K562 (cell line): ENCODE data around the gene MAL. TPM values are rescaled to one million over a fixed set of nuclear protein-coding genes. Genes with fewer than 3 reads are reported as not detected.

ENCODE experiments used
- CAMTA2 ChIP-seq: fragments of 250-450 bp; sonication (Bioruptor Pico); conservative IDR thresholded peaks from 2 replicates; pipeline ENCODE4 v1.5.1; 2022
- CBX3 ChIP-seq, 2 experiments: IDR thresholded peaks; 1 replicate in 1 of 2; 2 replicates in 1 of 2; pipeline ENCODE4 v1.6.1; 2012; ENCODE audit warnings: inconsistent platforms in 2 of 2, low read length in 2 of 2, borderline replicate concordance in 1 of 2, control low read depth in 1 of 2
- CCNT2 ChIP-seq: IDR thresholded peaks from 2 replicates; pipeline ENCODE4 v1.6.1; 2011; ENCODE audit warnings: borderline replicate concordance, low read depth, mild to moderate bottlenecking, moderate library complexity, mixed read lengths, low read length; ENCODE audit not compliant: insufficient read length; ENCODE audit errors: extremely low read depth
- CHD4 ChIP-seq: fragments of 200-600 bp; sonication (generic); IDR thresholded peaks from 3 replicates; pipeline ENCODE4 v1.6.1; 2012; ENCODE audit warnings: low read depth, mild to moderate bottlenecking, mixed read lengths, low read length, inconsistent platforms; ENCODE audit not compliant: insufficient read depth, insufficient replicate concordance, poor library complexity, severe bottlenecking
- CREM ChIP-seq: IDR thresholded peaks from 2 replicates; pipeline ENCODE4 v1.6.1; 2014; ENCODE audit warnings: antibody characterized with exemption, low read depth
- FOSL1 ChIP-seq: fragments of 200-800 bp; sonication (Bioruptor generic); conservative IDR thresholded peaks from 2 replicates; pipeline ENCODE4 v1.6.1; 2016; ENCODE audit warnings: missing genetic modification characterization, missing compliant biosample characterization
- HNRNPLL ChIP-seq: fragments of 200-400 bp; formaldehyde crosslinking; IDR thresholded peaks from 2 replicates; pipeline ENCODE4 v1.6.1; 2017; ENCODE audit warnings: low read length, low read depth, mild to moderate bottlenecking; ENCODE audit not compliant: poor library complexity, severe bottlenecking
- IFI16 ChIP-seq: fragments of 250-450 bp; sonication (Bioruptor Pico); IDR thresholded peaks from 2 replicates; pipeline ENCODE4 v2.1.2; 2022; ENCODE audit warnings: mild to moderate bottlenecking, inconsistent platforms
- ILF3 ChIP-seq: fragments of 450-650 bp; IDR thresholded peaks from 2 replicates; pipeline ENCODE4 v1.6.1; 2018; ENCODE audit warnings: antibody characterized with exemption, mild to moderate bottlenecking, moderate library complexity, borderline replicate concordance
- NCOA2 ChIP-seq, 2 experiments: fragments of 450-650 bp; IDR thresholded peaks; 2 replicates each; pipeline ENCODE4 v1.6.1; 2018; ENCODE audit warnings: mild to moderate bottlenecking in 2 of 2, moderate library complexity in 1 of 2; ENCODE audit not compliant: partially characterized antibody in 2 of 2
- PHB2 ChIP-seq: fragments of 450-650 bp; IDR thresholded peaks from 2 replicates; pipeline ENCODE4 v1.6.1; 2017; ENCODE audit warnings: low read depth
- POU5F1 ChIP-seq: fragments of 150-350 bp; IDR thresholded peaks from 2 replicates; pipeline ENCODE4 v1.6.1; 2014; ENCODE audit warnings: borderline replicate concordance, low read length, low read depth, mild to moderate bottlenecking; ENCODE audit not compliant: partially characterized antibody
- RBM17 ChIP-seq: fragments of 200-400 bp; formaldehyde crosslinking; IDR thresholded peaks from 2 replicates; pipeline ENCODE4 v1.6.1; 2017; ENCODE audit warnings: low read depth, mild to moderate bottlenecking, low read length, borderline replicate concordance
- RBM34 ChIP-seq: fragments of 200-400 bp; formaldehyde crosslinking; IDR thresholded peaks from 2 replicates; pipeline ENCODE4 v1.6.1; 2018; ENCODE audit warnings: low read length, borderline replicate concordance; ENCODE audit not compliant: insufficient read depth
- SMC3 ChIP-seq: conservative IDR thresholded peaks from 2 replicates; pipeline ENCODE4 v1.6.1; 2011; ENCODE audit warnings: low read depth, low read length, improper control_type of control experiment; ENCODE audit not compliant: insufficient read depth
- TARDBP ChIP-seq: fragments of 450-650 bp; IDR thresholded peaks from 2 replicates; pipeline ENCODE4 v1.6.1; 2016
- TCF15 ChIP-seq: fragments of 250-450 bp; sonication (Bioruptor Pico); IDR thresholded peaks from 2 replicates; pipeline ENCODE4 v1.8.0; 2022; ENCODE audit warnings: moderate library complexity, mild to moderate bottlenecking, inconsistent platforms
- ZBTB7A ChIP-seq: IDR thresholded peaks from 2 replicates; pipeline ENCODE4 v1.6.1; 2011; ENCODE audit warnings: low read depth, mild to moderate bottlenecking, low read length, moderate library complexity, borderline replicate concordance; ENCODE audit not compliant: control insufficient read depth
- ZNF124 ChIP-seq: sonication (generic); formaldehyde crosslinking; IDR thresholded peaks from 2 replicates; pipeline ENCODE4 v1.8.1; 2022; ENCODE audit warnings: missing genetic modification reagents
- polyA plus RNA-seq, 8 experiments: library from polyadenylated mRNA; depleted of rRNA in 4 of 8; stranded (reverse) in 5 of 8; unstranded in 3 of 8; fragments of >200 nt; fragmentation: Nextera tagmentation in 2 of 8; fragmentation: Illumina TruSeq in 1 of 8; extraction: Ambion mirVana in 2 of 8; extraction: Trizol in 1 of 8; gene quantifications; 2 replicates each; pipeline versions ENCODE4 v1.2.1 to v1.2.3, GENCODE V29; 2011 to 2014; ENCODE audit warnings: inconsistent platforms in 1 of 8, missing spikeins in 1 of 8
- total RNA-seq, 7 experiments: library from RNA; depleted of rRNA in 6 of 7; stranded (reverse); fragments of >200 nt in 6 of 7; fragmentation: Illumina TruSeq in 2 of 7; extraction: Trizol in 2 of 7; gene quantifications; 2 replicates each; pipeline versions ENCODE4 v1.2.1 to v1.2.3, GENCODE V29; 2011 to 2021; ENCODE audit warnings: low replicate concordance in 1 of 7
- TF ChIP-seq, protein P1 (sequence below): fragments of 450-650 bp; IDR thresholded peaks from 2 replicates; pipeline ENCODE4 v1.6.1; 2016; ENCODE audit warnings: antibody characterized with exemption
- TF ChIP-seq, protein P2 (sequence below): fragments of 250-450 bp; sonication (Bioruptor Pico); IDR thresholded peaks from 2 replicates; pipeline ENCODE4 v1.8.0; 2021; ENCODE audit warnings: moderate library complexity, mild to moderate bottlenecking, inconsistent platforms
- TF ChIP-seq, protein P3 (sequence below): fragments of 450-650 bp; IDR thresholded peaks from 2 replicates; pipeline ENCODE4 v1.6.1; 2018; ENCODE audit warnings: mild to moderate bottlenecking, low read depth; ENCODE audit not compliant: partially characterized antibody

Gene MAL
- total and polyA plus RNA-seq, 9 of the 15 experiments (the other 6 are each of a cell fraction or from before 2014, with no cell fraction given): not detected

DNA sequence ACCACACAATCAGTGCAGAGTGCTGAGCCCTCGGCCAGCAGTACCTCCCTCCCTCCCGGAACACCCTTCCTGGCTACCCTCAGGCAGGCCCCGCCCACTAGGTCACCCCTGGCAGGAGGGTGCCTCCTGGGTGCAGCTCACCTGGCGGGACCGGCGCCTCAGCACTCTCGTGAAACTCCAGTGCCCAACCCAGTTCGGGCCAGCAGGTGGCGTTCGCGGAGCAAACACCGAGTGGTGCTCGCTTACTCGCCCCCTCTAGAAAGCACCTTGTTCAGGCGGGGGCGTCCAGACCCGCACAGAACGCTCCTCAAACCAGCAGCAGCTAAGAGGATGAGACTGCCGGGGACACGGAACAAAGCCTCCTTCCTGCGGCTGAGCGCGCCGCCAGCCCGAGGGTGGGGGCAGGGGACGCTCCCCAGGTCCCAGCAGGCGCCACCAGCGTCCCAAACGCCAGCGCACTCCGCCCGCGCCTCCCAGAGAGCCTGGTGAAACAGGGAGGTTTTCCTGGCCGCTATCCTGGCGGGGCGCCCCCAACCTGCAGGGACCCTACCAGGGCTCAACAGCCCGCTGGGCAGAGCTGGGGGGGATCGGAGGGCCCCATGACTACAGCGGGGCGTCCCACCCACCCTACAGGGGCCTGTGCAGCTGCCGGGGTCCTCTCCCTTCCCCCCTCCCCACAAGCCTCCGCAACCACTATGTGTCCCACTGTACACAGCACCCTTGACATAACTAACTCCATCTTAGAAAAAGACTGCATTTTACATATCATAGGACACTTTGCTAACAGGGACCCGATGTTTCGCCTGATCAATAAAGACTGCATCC, 51.4 kb downstream of the MAL start (continued):
- TF ChIP-seq, protein P1, sequence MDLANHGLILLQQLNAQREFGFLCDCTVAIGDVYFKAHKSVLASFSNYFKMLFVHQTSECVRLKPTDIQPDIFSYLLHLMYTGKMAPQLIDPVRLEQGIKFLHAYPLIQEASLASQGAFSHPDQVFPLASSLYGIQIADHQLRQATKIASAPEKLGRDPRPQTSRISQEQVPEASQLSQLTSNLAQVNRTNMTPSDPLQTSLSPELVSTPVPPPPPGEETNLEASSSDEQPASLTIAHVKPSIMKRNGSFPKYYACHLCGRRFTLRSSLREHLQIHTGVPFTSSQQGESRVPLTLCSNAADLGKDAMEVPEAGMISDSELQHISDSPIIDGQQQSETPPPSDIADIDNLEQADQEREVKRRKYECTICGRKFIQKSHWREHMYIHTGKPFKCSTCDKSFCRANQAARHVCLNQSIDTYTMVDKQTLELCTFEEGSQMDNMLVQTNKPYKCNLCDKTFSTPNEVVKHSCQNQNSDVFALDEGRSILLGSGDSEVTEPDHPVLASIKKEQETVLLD: no peak
- TF ChIP-seq, protein P2, sequence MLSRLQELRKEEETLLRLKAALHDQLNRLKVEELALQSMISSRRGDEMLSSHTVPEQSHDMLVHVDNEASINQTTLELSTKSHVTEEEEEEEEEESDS: no peak
- TF ChIP-seq IFI16 (CRISPR knock-in tag) (no peak), HNRNPLL (peak; percentile 61), POU5F1 (no peak), TCF15 (CRISPR knock-in tag) (no peak), SMC3 (peak; percentile 53; the same call in 1 of the 2 replicates), ZBTB7A (peak; percentile 45; the same call in 1 of the 2 replicates), NCOA2 (IDR thresholded peaks at IDR 0.05; ENCODE audit: partially characterized antibody in 2 of 2) (no peak), CAMTA2 (no peak), TARDBP (no peak), ZNF124 (CRISPR knock-in tag) (no peak), PHB2 (no peak), CREM (peak; percentile 7; the same call in 1 of the 2 replicates), ILF3 (no peak), RBM34 (no peak), RBM17 (no peak), CCNT2 (no peak), CBX3 (IDR thresholded peaks at IDR 0.05; ENCODE audit: borderline replicate concordance in 1 of 2, low read length in 2 of 2) (no peak), FOSL1 (tag) (no peak), CHD4 (no peak)
- TF ChIP-seq, protein P3, sequence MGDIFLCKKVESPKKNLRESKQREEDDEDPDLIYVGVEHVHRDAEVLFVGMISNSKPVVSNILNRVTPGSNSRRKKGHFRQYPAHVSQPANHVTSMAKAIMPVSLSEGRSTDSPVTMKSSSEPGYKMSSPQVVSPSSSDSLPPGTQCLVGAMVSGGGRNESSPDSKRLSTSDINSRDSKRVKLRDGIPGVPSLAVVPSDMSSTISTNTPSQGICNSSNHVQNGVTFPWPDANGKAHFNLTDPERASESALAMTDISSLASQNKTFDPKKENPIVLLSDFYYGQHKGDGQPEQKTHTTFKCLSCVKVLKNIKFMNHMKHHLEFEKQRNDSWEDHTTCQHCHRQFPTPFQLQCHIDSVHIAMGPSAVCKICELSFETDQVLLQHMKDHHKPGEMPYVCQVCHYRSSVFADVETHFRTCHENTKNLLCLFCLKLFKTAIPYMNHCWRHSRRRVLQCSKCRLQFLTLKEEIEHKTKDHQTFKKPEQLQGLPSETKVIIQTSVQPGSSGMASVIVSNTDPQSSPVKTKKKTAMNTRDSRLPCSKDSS: no peak
